Mucosa of descending colon (tissue), 3 donors: ENCODE measurements around the gene MAPKAP1. TPM values are rescaled to one million over a fixed set of nuclear protein-coding genes. Genes with fewer than 3 reads are reported as not detected.
A peak's percentile ranks its signal among the peaks of the same experiment; 100 is the strongest.

Experiments used
- ATAC-seq: fragments of 200-7000 bp; cut with Tn5 transposase; one replicate; pipeline ENCODE4 v1.9.1; 2020; ENCODE audit warnings: mild to moderate bottlenecking, moderate library complexity
- DNase-seq, 3 donors: peaks; one replicate each; pipeline ENCODE4 v3.0.0-alpha.2; 2020
- H3K36me3 ChIP-seq: fragments of 200-600 bp; one replicate; pipeline ENCODE4 v1.8.0; 2021; ENCODE audit warnings: low read depth, mild to moderate bottlenecking
- H3K4me1 ChIP-seq: fragments of 200-600 bp; one replicate; pipeline ENCODE4 v1.8.0; 2021; ENCODE audit warnings: low read depth, mild to moderate bottlenecking
- H3K4me3 ChIP-seq: fragments of 200-600 bp; one replicate; pipeline ENCODE4 v1.8.0; 2021; ENCODE audit warnings: mild to moderate bottlenecking
- H3K9me3 ChIP-seq: fragments of 200-600 bp; one replicate; pipeline ENCODE4 v1.8.0; 2021; ENCODE audit warnings: mild to moderate bottlenecking
- intact Hi-C, 2 donors: fragments of 100-400 bp; cut with DNase I in 1 of 2; cut with micrococcal nuclease in 1 of 2; formaldehyde crosslinking; loops; one replicate each; pipeline versions ENCODE4 v1.11.0 to v1.11.1; 2022; cut with DNase I, micrococcal nuclease
- long read RNA-seq, 2 donors: library from polyadenylated mRNA; unstranded; transcript quantifications; one replicate each; pipeline ENCODE4 v2.0.0, GENCODE V29; 2019 to 2021
- total RNA-seq, 3 donors: library from RNA; stranded (reverse); fragmentation: NEBNext Ultra II Directional in 2 of 3; extraction: Animal tissue kit (Norgen Biotek cat#: 25700) in 2 of 3; gene quantifications; one replicate each; pipeline versions ENCODE4 v1.2.1 to v1.2.4, GENCODE V29; 2021 to 2023
- TF ChIP-seq, protein P1 (sequence below): fragments of 200-600 bp; IDR thresholded peaks from one replicate; pipeline ENCODE4 v1.8.0; 2022; ENCODE audit warnings: antibody characterized with exemption, mild to moderate bottlenecking
- donor health status: DM: no; HTN: no; CAD: no; lungs with moderate emphysema.
- donor health status: DM: no; HTN: no; CAD: no.
- donor health status: DM: no; HTN: yes; CAD: no.

The MAPKAP1 gene
- total RNA-seq, result 10 to 100 TPM; 73.2 to 98.4 (median 84.9) TPM
- long read RNA-seq, donor 1, transcript MAPKAP1-202 (11 exons, 3,256 nt), result minor isoform, 33 of 139 reads
- long read RNA-seq, donor 1, transcript MAPKAP1-201 (12 exons, 3,395 nt), result major isoform, 64 of 139 reads
- long read RNA-seq, donor 1, partial matches to known transcripts, result 14 of 139 reads
- long read RNA-seq, donor 1, other reads (novel, unspliced or antisense), result 22 of 139 reads
- long read RNA-seq, donor 2, partial matches to known transcripts, result 8 of 9 reads
- long read RNA-seq, donor 2, other reads (novel, unspliced or antisense), result 1 of 9 reads

DNA sequence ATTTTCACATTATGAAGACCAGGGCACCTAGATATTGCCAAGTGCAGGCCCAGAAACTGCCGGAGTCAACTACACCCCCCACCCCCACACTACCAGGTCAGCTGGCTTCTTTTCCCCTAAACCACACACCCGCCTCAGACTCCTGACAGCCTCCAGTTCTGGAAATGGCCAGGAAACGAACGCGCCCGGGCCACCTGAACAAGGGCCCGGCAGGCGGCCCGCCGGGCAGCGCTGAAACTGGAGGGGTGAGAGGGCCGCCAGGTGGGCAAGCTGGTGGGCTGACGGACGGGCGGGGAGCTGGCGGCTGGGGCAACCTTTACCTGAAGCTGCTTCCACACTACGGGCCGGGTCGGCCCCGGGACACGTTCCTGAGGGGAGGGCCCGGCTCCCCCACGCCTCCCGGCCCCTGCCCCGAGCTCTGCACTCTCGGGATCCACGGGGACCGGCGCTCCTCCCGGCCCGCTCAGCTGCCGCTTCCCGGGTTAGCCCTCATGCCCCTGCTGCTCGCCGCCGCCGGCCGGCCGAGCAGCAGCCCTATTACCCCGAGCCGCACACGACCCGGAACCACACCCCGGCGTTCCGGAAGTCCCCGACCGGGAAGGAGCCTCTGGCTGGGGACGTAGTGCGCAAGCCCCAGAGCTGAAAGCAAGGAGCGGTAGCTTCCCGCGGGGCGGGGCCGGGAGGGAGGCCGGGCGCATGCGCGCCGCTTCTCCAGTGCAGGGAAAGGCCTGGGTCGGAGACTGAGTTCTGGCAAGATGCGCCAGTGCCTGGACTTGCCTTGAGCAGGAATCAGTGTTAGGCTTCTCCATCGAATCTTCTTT, at the start of gene MAPKAP1:
Gene MAPKAP1, minus strand, starts transcription at position 558 of the 821 bp plus-strand sequence. CDS start 34,634 bp downstream, outside the sequence.
- intact Hi-C loops, result no loop called here
- TF ChIP-seq, protein P1, sequence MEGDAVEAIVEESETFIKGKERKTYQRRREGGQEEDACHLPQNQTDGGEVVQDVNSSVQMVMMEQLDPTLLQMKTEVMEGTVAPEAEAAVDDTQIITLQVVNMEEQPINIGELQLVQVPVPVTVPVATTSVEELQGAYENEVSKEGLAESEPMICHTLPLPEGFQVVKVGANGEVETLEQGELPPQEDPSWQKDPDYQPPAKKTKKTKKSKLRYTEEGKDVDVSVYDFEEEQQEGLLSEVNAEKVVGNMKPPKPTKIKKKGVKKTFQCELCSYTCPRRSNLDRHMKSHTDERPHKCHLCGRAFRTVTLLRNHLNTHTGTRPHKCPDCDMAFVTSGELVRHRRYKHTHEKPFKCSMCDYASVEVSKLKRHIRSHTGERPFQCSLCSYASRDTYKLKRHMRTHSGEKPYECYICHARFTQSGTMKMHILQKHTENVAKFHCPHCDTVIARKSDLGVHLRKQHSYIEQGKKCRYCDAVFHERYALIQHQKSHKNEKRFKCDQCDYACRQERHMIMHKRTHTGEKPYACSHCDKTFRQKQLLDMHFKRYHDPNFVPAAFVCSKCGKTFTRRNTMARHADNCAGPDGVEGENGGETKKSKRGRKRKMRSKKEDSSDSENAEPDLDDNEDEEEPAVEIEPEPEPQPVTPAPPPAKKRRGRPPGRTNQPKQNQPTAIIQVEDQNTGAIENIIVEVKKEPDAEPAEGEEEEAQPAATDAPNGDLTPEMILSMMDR, result no peak
- peak; percentile 97 to 98 (median 97) for DNase-seq

DNA sequence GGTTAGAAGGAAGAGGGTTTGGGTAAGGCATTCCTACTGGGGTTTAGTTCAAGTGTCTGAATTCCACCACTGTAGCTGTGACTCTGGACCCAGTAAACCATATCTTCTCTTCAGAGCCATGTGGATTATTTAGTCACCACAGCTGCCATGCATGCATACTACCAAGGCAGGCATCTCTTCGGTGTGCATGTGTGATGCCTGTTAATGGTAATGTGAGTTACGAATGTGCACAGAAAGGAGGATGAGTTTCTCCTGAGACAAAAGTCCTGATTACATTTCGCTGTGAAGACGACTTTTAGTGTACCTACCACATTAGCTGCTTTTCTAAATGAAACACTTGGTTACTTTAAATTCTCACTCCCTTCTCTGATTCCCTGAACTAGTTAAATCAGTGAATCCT, 49.5 kb upstream of the MAPKAP1 start:
- Histone ChIP-seq H3K9me3 (no peaks in the 10 kb centered on the region), H3K4me1 (no peaks in the 10 kb centered on the region), H3K36me3 (no peaks in the 10 kb centered on the region), H3K4me3 (no peak overlapping the region)
- DNase-seq, result no peak
- TF ChIP-seq, protein P1, result no peak
- intact Hi-C loops, result no loop called here
- ATAC-seq, result no peak

More for the DNA sequence above, at the start of gene MAPKAP1:
- ATAC-seq, result peak; percentile 100
- Histone ChIP-seq H3K4me3 (peak within 1 kb of the TSS; percentile 93), H3K4me1 (peaks cover 10% of the 10 kb centered on the region), H3K9me3 (no peaks in the 10 kb centered on the region), H3K36me3 (no peaks in the 10 kb centered on the region)

DNA sequence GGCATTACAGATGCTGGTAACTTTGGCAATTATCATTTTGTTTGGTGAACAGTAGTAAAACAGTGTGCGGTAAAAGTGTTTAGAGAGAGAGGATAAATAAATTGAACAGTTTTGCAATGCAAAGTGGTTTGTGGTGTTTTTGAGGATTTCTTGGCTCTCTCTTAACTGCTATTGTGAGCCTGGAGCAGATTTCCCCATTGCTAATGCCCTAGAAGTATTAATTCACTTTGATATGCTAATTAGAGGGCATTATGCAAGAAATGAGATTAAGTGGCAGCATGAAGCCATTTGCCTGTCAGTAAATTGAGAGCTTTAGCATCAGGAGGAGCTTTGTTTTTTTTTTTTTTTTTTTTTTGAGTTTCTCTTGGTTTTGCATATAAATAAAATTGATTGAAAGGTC, 48.3 kb upstream of the MAPKAP1 start:
- intact Hi-C loops, result no loop called here
- ATAC-seq (no peak), DNase-seq (no peak)
- no peaks in the 10 kb centered on the region for H3K36me3 ChIP-seq
- H3K4me1 ChIP-seq, result no peaks in the 10 kb centered on the region
- TF ChIP-seq, protein P1, result no peak
- H3K4me3 ChIP-seq, result no peak overlapping the region
- no peaks in the 10 kb centered on the region for H3K9me3 ChIP-seq

DNA sequence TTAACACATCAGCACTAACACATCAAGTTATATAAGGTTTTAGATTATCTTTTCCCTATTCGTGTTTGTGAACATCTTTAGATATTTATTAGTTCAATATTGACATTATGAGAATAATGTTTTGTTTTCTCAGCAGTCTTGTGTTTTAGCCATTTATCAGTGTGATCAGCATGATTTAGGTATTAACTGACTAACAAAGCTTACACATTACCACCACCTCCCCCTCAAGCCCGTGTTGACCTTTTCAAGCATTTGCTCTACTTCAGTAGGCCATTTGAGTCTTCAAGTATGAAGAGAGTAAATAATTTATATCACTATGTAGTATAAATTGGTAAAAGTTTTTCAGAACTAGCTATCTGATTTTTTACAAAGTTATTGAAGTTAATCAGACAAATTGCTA, 47.1 kb upstream of the MAPKAP1 start:
- Histone ChIP-seq H3K4me1 (no peaks in the 10 kb centered on the region), H3K9me3 (no peaks in the 10 kb centered on the region), H3K36me3 (no peaks in the 10 kb centered on the region), H3K4me3 (no peak overlapping the region)
- ATAC-seq (no peak), DNase-seq (no peak)
- intact Hi-C loops, result no loop called here
- TF ChIP-seq, protein P1, result no peak

DNA sequence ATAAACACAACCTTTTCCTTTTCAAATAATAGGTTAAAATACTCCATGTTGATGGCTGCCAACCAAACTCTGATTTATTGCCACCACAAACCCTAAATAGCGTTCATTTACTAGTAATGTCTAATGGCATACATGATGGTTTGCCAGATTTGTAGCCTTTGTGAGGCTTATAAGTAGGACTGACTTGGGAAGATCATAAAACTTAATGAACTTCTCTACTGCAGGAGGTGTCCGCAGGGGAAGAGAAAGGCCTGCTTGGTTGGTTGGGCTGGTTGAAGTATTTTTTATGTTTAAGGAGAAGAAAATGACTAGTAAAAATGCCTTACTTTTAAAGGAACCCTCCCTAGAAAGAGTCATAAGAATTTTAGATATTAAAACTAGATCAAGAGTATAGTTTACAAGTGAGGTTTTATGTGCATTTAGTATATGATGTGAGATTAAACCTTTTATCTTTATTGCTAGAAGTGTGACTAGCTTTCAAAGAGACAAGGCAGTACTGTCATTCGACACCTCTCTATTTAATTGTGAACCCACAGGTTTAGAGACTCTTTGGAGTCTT, 45.1 kb upstream of the MAPKAP1 start:
- no peak overlapping the region for H3K4me3 ChIP-seq
- intact Hi-C loops, result no loop called here
- no peaks in the 10 kb centered on the region for H3K36me3 ChIP-seq
- H3K4me1 ChIP-seq, result peaks cover 5% of the 10 kb centered on the region
- TF ChIP-seq, protein P1, result no peak
- ATAC-seq, result no peak
- H3K9me3 ChIP-seq, result no peaks in the 10 kb centered on the region
- no peak for DNase-seq
